ENCODE results near the gene VASP. TPM values are rescaled to one million over a fixed set of nuclear protein-coding genes. Genes with fewer than 3 reads are reported as not detected.

VASP gene
- polyA plus RNA-seq, 2 of the 4 experiments (the other 2 are of a cell fraction), result 64.5 to 94.3 TPM

DNA sequence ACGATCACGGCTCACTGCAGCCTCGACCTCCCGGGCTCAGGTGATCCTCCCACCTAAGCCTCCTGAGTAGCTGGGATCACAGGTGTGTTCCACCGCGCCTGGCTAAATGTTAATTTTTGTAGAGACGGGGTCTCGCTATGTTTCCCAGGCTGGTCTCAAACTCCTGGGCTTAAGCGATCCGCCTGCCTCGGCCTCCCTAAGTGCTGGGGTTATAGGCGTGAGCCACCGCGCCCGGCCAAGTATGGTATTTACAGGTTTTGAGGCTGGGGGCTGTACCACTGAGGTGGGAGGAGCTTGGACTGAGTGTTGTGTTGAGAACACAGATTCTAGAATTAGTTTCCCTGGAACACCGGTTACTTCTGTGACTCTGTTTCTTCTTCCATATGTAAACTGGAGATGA is 9.5 kb upstream of the VASP start:
- no peak for ATAC-seq
- Histone ChIP-seq H3K9me3 (no peaks in the 10 kb centered on the region), H3K27ac (no peak overlapping the region), H3K4me3 (no peak overlapping the region; the same call in 2 of the 3 replicates), H3K4me2 (peak overlapping the region; percentile 99; the same call in 2 of the 3 replicates), H3K4me1 (peaks cover 17% of the 10 kb centered on the region)
- no peak for TF ChIP-seq MYC (IDR thresholded peaks at IDR 0.05; ENCODE audit: borderline replicate concordance, low read length)
- CTCF ChIA-PET, result interaction anchor here (0.6 to 17.6 kb wide), 8 partner anchors 8 to 156 kb away, joined by 3 to 418 read pairs (median 37); partner anchors contain the start of gene ERCC1
- FAIRE-seq, result no peak
- no peak for DNase-seq (ENCODE audit: low read depth in 1 of 2, low spot score in 1 of 2)
- POLR2A ChIA-PET, result interaction anchor here (0.5 to 1.1 kb wide), 4 partner anchors 8 to 95 kb away, joined by 3 to 4 read pairs (median 3); no protein-coding TSS in a partner anchor
- WGBS (ENCODE audit: missing lambda C conversion rate), result 92% methylated on average over 16 of the region's 16 CpGs

DNA sequence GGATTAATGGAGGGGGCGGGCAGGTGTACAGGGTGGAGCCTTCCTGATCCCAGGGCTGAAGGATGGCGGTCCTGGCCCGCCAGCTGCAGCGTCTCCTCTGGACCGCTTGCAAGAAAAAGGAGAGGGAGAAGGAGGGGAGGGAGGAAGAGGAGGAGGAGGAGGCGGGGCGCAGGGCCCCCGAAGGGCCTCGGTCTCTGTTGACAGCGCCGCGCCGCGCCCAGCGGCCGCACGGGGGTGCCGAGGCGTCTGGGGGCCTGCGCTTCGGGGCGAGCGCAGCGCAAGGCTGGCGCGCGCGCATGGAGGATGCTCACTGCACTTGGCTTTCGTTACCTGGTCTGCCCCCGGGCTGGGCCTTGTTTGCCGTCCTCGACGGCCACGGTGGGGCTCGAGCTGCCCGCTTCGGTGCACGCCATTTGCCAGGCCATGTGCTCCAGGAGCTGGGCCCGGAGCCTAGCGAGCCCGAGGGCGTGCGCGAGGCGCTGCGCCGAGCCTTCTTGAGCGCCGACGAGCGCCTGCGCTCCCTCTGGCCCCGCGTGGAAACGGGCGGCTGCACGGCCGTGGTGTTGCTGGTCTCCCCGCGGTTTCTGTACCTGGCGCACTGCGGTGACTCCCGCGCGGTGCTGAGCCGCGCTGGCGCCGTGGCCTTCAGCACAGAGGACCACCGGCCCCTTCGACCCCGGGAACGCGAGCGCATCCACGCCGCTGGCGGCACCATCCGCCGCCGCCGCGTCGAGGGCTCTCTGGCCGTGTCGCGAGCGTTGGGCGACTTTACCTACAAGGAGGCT is 8.7 kb upstream of the VASP start, which contains the start of gene PPM1N:
Gene PPM1N (plus strand): TSS at position 33 of the 785 bp plus-strand sequence. CDS start 30 bp downstream, at position 63.
- ATAC-seq (no peak), DNase-seq (ENCODE audit: low read depth in 1 of 2, low spot score in 1 of 2) (no peak), FAIRE-seq (no peak)
- POLR2A ChIA-PET, result interaction anchor here (0.6 to 1.1 kb wide), 2 partner anchors 9 to 31 kb away, joined by 3 read pairs; no protein-coding TSS in a partner anchor
- Histone ChIP-seq H3K9me3 (no peaks in the 10 kb centered on the region), H3K27ac (peak within 1 kb of the TSS; percentile 67 to 84), H3K4me3 (peak within 1 kb of the TSS; percentile 75), H3K4me1 (peaks cover 10% of the 10 kb centered on the region; the same call in 2 of the 3 replicates), H3K4me2 (peak within 1 kb of the TSS; percentile 99)
- TF ChIP-seq NPAS2 (CRISPR knock-in tag; IDR thresholded peaks at IDR 0.05; ENCODE audit: borderline replicate concordance) (no peak), HOXB5 (CRISPR knock-in tag; IDR thresholded peaks at IDR 0.05) (no peak), ZNF302 (CRISPR knock-in tag; IDR thresholded peaks at IDR 0.05) (no peak)
- 95% methylated on average over 87 of the region's 89 CpGs for WGBS (ENCODE audit: missing lambda C conversion rate)
- CTCF ChIA-PET, result interaction anchor here (0.7 to 17.6 kb wide), 11 partner anchors 7 to 194 kb away, joined by 3 to 418 read pairs (median 4); partner anchors contain the start of genes ERCC1, FOSB, QPCTL and SNRPD2

DNA sequence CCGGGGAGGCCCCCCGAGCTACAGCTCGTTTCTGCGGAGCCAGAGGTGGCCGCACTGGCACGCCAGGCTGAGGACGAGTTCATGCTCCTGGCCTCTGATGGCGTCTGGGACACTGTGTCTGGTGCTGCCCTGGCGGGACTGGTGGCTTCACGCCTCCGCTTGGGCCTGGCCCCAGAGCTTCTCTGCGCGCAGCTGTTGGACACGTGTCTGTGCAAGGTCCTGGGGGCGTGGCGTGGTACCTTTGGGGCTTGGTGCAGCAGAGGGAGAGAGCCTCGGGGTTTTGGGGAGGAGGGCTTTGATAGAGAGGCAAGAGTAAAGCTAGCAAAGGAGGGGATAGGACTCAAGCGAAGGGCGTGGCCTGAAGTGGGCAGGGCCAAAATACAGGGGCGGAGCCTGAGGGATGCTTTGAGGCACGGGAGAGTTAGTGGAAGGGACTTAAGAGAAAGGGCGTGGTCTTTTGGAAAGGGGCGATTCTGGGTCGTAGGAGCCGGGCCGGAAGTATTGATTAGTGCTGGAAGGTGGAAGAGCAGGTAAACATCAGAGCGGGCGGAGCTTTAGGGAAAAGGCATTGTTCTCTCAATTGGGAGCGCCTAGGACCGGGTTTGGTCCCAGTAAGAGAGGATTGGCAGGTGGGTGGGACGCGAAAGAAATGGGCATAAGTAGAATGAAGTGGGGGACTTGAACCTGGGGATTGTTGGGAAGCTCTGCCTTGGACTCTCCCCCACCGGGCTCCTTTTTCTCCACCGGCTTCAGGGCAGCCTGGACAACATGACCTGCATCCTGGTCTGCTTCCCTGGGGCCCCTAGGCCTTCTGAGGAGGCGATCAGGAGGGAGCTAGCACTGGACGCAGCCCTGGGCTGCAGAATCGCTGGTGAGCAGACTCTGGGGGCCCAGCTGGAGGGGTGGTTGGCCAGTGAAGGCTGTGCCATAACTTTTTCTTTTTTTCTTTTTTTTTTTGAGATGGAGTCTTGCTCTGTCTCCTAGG is 7.8 kb upstream of the VASP start:
- POLR2A ChIA-PET, result interaction anchor here (1.1 kb wide), 1 partner anchor 9 kb away, joined by 3 read pairs; no protein-coding TSS in a partner anchor
- DNase-seq (ENCODE audit: low read depth in 1 of 2, low spot score in 1 of 2), result peak in 1 of 2 experiments; percentile 67
- no peak overlapping the region for H3K4me3 ChIP-seq
- FAIRE-seq, result no peak
- TF ChIP-seq, protein P1, sequence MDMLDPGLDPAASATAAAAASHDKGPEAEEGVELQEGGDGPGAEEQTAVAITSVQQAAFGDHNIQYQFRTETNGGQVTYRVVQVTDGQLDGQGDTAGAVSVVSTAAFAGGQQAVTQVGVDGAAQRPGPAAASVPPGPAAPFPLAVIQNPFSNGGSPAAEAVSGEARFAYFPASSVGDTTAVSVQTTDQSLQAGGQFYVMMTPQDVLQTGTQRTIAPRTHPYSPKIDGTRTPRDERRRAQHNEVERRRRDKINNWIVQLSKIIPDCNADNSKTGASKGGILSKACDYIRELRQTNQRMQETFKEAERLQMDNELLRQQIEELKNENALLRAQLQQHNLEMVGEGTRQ (IDR thresholded peaks at IDR 0.05), result no peak
- TF ChIP-seq RAD21 (conservative IDR thresholded peaks at IDR 0.05 in 1 of 2, IDR thresholded peaks at IDR 0.05 in 1 of 2), result no peak
- TF ChIP-seq FOSB (CRISPR knock-in tag; IDR thresholded peaks at IDR 0.05), result no peak
- no peak for TF ChIP-seq MYC (IDR thresholded peaks at IDR 0.05; ENCODE audit: borderline replicate concordance, low read length)
- TF ChIP-seq PHF8 (IDR thresholded peaks at IDR 0.05; ENCODE audit: borderline replicate concordance, low read depth), result no peak
- TF ChIP-seq, protein P2, sequence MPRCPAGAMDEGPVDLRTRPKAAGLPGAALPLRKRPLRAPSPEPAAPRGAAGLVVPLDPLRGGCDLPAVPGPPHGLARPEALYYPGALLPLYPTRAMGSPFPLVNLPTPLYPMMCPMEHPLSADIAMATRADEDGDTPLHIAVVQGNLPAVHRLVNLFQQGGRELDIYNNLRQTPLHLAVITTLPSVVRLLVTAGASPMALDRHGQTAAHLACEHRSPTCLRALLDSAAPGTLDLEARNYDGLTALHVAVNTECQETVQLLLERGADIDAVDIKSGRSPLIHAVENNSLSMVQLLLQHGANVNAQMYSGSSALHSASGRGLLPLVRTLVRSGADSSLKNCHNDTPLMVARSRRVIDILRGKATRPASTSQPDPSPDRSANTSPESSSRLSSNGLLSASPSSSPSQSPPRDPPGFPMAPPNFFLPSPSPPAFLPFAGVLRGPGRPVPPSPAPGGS (IDR thresholded peaks at IDR 0.05), result no peak
- TF ChIP-seq ZC3H11A (IDR thresholded peaks at IDR 0.05), result no peak
- TF ChIP-seq, protein P3, sequence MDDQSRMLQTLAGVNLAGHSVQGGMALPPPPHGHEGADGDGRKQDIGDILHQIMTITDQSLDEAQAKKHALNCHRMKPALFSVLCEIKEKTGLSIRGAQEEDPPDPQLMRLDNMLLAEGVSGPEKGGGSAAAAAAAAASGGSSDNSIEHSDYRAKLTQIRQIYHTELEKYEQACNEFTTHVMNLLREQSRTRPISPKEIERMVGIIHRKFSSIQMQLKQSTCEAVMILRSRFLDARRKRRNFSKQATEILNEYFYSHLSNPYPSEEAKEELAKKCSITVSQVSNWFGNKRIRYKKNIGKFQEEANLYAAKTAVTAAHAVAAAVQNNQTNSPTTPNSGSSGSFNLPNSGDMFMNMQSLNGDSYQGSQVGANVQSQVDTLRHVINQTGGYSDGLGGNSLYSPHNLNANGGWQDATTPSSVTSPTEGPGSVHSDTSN (IDR thresholded peaks at IDR 0.05), result no peak
- no peak for TF ChIP-seq EP300 (IDR thresholded peaks at IDR 0.05)
- TF ChIP-seq CEBPB (IDR thresholded peaks at IDR 0.05), result no peak
- TF ChIP-seq, protein P4, sequence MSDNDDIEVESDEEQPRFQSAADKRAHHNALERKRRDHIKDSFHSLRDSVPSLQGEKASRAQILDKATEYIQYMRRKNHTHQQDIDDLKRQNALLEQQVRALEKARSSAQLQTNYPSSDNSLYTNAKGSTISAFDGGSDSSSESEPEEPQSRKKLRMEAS (IDR thresholded peaks at IDR 0.05), result no peak
- 79% methylated on average over 37 of the region's 37 CpGs for WGBS (ENCODE audit: missing lambda C conversion rate)
- H3K4me2 ChIP-seq, result no peak overlapping the region
- CTCF ChIA-PET, result interaction anchor here (0.7 to 17.6 kb wide), 10 partner anchors 10 to 193 kb away, joined by 3 to 418 read pairs (median 4); partner anchors contain the start of genes ERCC1, FOSB, QPCTL and SNRPD2
- H3K27ac ChIP-seq, result no peak overlapping the region
- ATAC-seq, result peak in 1 of 2 experiments; percentile 43; a peak in 3 of 6 replicates
- H3K4me1 ChIP-seq, result peaks cover 10% of the 10 kb centered on the region; the same call in 2 of the 3 replicates
- no peaks in the 10 kb centered on the region for H3K9me3 ChIP-seq

Measured in A549 (cell line).